HepG2 (cell line): ENCODE results near the gene CENPB. TPM values are rescaled to one million over a fixed set of nuclear protein-coding genes. Genes with fewer than 3 reads are reported as not detected.

Experiments
- ATAC-seq: fragments of 200-7000 bp; cut with Tn5 transposase; 3 replicates; pipeline ENCODE4 v1.9.1; 2020; ENCODE audit warnings: mild to moderate bottlenecking, moderate library complexity
- BruUV-seq: library from RNA; stranded (reverse); fragments of 400-500 nt; replicated peaks from 2 replicates; lab custom pipeline; 2021; lab: Mats Ljungman, UMichigan
- CTCF ChIA-PET: fragments of 300-600 bp; formaldehyde crosslinking; extraction: SDS; loops from one replicate; lab custom pipeline; 2021; ENCODE audit warnings: low total read pairs, inconsistent platforms, low intra/inter-chr PET ratio; lab: Yijun Ruan, JAX
- POLR2A ChIA-PET: fragments of 350-600 bp; sonication (Branson Sonifier 250); formaldehyde crosslinking; loops from one replicate; lab custom pipeline; 2020; ENCODE audit warnings: antibody characterized with exemption, inconsistent platforms; lab: Yijun Ruan, JAX
- DNase-seq: peaks from one replicate; pipeline ENCODE4 v3.0.0-alpha.2; 2015; ENCODE audit warnings: low spot score
- FAIRE-seq: peaks from 3 replicates; lab custom pipeline; 2011; peaks lifted over from hg19 to GRCh38; lab: Jason Lieb, UNC
- H2AFZ ChIP-seq: one replicate; pipeline ENCODE4 v1.6.1; 2011; ENCODE audit warnings: low read length, inconsistent platforms
- H3K27ac ChIP-seq: fragments of 300-600 bp; 3 replicates; pipeline ENCODE4 v1.8.0; 2011; ENCODE audit warnings: mixed run types, mild to moderate bottlenecking, mixed read lengths, low read length, inconsistent platforms; ENCODE audit not compliant: insufficient read depth; ENCODE audit errors: extremely low read length
- H3K27me3 ChIP-seq, 2 experiments: fragments of 200-600 bp in 1 of 2; 2 replicates in 1 of 2; 3 replicates in 1 of 2; pipeline versions ENCODE4 v1.6.0 to v1.8.0; 2011; ENCODE audit warnings: low read length in 2 of 2, mild to moderate bottlenecking in 2 of 2, moderate library complexity in 2 of 2, inconsistent platforms in 1 of 2; ENCODE audit not compliant: insufficient read depth in 2 of 2, control insufficient read depth in 1 of 2
- H3K36me3 ChIP-seq, 2 experiments: fragments of 200-600 bp in 1 of 2; replicated peaks in 1 of 2; 2 replicates in 1 of 2; 3 replicates in 1 of 2; pipeline versions ENCODE4 v1.5.1 to v1.8.0; 2011; ENCODE audit warnings: low read length in 2 of 2, inconsistent platforms in 1 of 2; ENCODE audit not compliant: insufficient read depth in 2 of 2, control insufficient read depth in 1 of 2
- H3K4me1 ChIP-seq: 2 replicates; pipeline ENCODE4 v1.5.1; 2012; ENCODE audit warnings: low read length, inconsistent platforms; ENCODE audit not compliant: insufficient read depth
- H3K4me2 ChIP-seq: 2 replicates; pipeline ENCODE4 v1.6.0; 2011; ENCODE audit warnings: low read depth, low read length, inconsistent platforms
- H3K4me3 ChIP-seq, 3 experiments: fragments of 200-600 bp in 1 of 3; sonication (generic), shearing (Covaris generic) in 1 of 3; replicated peaks in 1 of 3; 2 replicates each; pipeline ENCODE4 v1.5.1; 2011 to 2016; ENCODE audit warnings: low read length in 3 of 3, inconsistent platforms in 2 of 3, low read depth in 2 of 3, mild to moderate bottlenecking in 2 of 3, control low read depth in 1 of 3, mixed read lengths in 1 of 3; ENCODE audit not compliant: insufficient read depth in 1 of 3
- H3K79me2 ChIP-seq: one replicate; pipeline ENCODE4 v1.6.1; 2011; ENCODE audit warnings: low read length, inconsistent platforms; ENCODE audit not compliant: insufficient read depth
- H3K9ac ChIP-seq: 2 replicates; pipeline ENCODE4 v1.6.0; 2011; ENCODE audit warnings: mild to moderate bottlenecking, low read depth, low read length, inconsistent platforms; ENCODE audit not compliant: insufficient read depth
- H3K9me3 ChIP-seq: 2 replicates; pipeline ENCODE4 v1.5.1; 2012; ENCODE audit warnings: mild to moderate bottlenecking, low read length
- H4K20me1 ChIP-seq: 2 replicates; pipeline ENCODE4 v1.6.0; 2011; ENCODE audit warnings: inconsistent platforms, mild to moderate bottlenecking, low read length, moderate library complexity; ENCODE audit not compliant: insufficient read depth
- ATF1 ChIP-seq: IDR thresholded peaks from 2 replicates; pipeline ENCODE4 v1.6.1; 2016; ENCODE audit warnings: mild to moderate bottlenecking, control low read depth
- BCL6 ChIP-seq: IDR thresholded peaks from 2 replicates; pipeline ENCODE4 v1.6.1; 2016; ENCODE audit warnings: missing genetic modification reagents, missing compliant biosample characterization
- BORCS8-MEF2B ChIP-seq: sonication (generic); formaldehyde crosslinking; IDR thresholded peaks from 2 replicates; pipeline ENCODE4 v1.8.0; 2022; ENCODE audit warnings: mild to moderate bottlenecking, missing genetic modification reagents
- BRD4 ChIP-seq: sonication (generic); formaldehyde crosslinking; IDR thresholded peaks from 2 replicates; pipeline ENCODE4 v1.4.0; 2020; ENCODE audit warnings: missing genetic modification reagents
- GABPB1 ChIP-seq: IDR thresholded peaks from 2 replicates; pipeline ENCODE4 v1.6.1; 2016; ENCODE audit warnings: mild to moderate bottlenecking, missing genetic modification reagents, moderate library complexity, missing compliant biosample characterization
- ISL2 ChIP-seq: sonication (generic); formaldehyde crosslinking; IDR thresholded peaks from 2 replicates; pipeline ENCODE4 v1.5.0; 2020; ENCODE audit warnings: missing genetic modification reagents
- JARID2 ChIP-seq: sonication (generic); formaldehyde crosslinking; IDR thresholded peaks from 2 replicates; pipeline ENCODE4 v1.8.1; 2023; ENCODE audit warnings: missing genetic modification reagents, inconsistent platforms; ENCODE audit not compliant: insufficient replicate concordance
- RBM22 ChIP-seq: fragments of 200-400 bp; formaldehyde crosslinking; optimal IDR thresholded peaks from 2 replicates; pipeline ENCODE3; 2017; ENCODE audit warnings: mild to moderate bottlenecking, low read length, moderate library complexity
- STAG1 ChIP-seq: sonication (generic); formaldehyde crosslinking; IDR thresholded peaks from 2 replicates; pipeline ENCODE4 v1.4.0; 2020; ENCODE audit warnings: missing genetic modification reagents
- TP53 ChIP-seq: sonication (generic); formaldehyde crosslinking; conservative IDR thresholded peaks from 2 replicates; pipeline ENCODE4 v1.4.0; 2020; ENCODE audit warnings: missing genetic modification reagents
- ZNF274 ChIP-seq: sonication (generic); formaldehyde crosslinking; IDR thresholded peaks from 2 replicates; pipeline ENCODE4 v1.5.1; 2020; ENCODE audit warnings: mild to moderate bottlenecking, missing genetic modification reagents
- ZNF501 ChIP-seq: sonication (generic); formaldehyde crosslinking; IDR thresholded peaks from 2 replicates; pipeline ENCODE4 v1.5.1; 2020; ENCODE audit warnings: mild to moderate bottlenecking, moderate library complexity, missing genetic modification reagents
- ZNF652 ChIP-seq: IDR thresholded peaks from 2 replicates; pipeline ENCODE4 v1.6.1; 2016; ENCODE audit warnings: low read depth, borderline replicate concordance
- WGBS: methylation state at CpG from one replicate; pipeline ENCODE4 v1.1.6; 2017; ENCODE audit warnings: low lambda C conversion rate; 5-methylcytosine and 5-hydroxymethylcytosine counted together
- in situ Hi-C: cut with HindIII; loops from 2 replicates; pipeline ENCODE4 v1.10.0; 2017; ENCODE audit warnings: low pct_unique_long_range_greater_than_20kb; ENCODE audit not compliant: extremely low pct_ligation_motif_present
- intact Hi-C: fragments of 100-400 bp; cut with micrococcal nuclease; formaldehyde crosslinking; loops from one replicate; pipeline ENCODE4 v1.10.0; 2022; ENCODE audit not compliant: unreplicated experiment
- polyA plus RNA-seq, 8 experiments: library from polyadenylated mRNA; depleted of rRNA in 3 of 8; stranded (reverse) in 7 of 8; unstranded in 1 of 8; fragments of >200 nt; fragmentation: Illumina TruSeq in 4 of 8; extraction: Trizol in 4 of 8; gene quantifications; 2 replicates each; pipeline versions ENCODE4 v1.2.1 to v1.2.3, GENCODE V29; 2011 to 2016; ENCODE audit warnings: low read depth in 4 of 8, missing spikeins in 1 of 8, mixed read lengths in 1 of 8; ENCODE audit not compliant: insufficient read depth in 1 of 8
- total RNA-seq, 5 experiments: library from RNA; depleted of rRNA; stranded (reverse); fragments of >200 nt; fragmentation: Illumina TruSeq; extraction: Trizol; gene quantifications; 2 replicates each; pipeline ENCODE4 v1.2.3, GENCODE V29; 2016; ENCODE audit warnings: low read depth in 1 of 5
- TF ChIP-seq, protein P1 (sequence below): sonication (generic); formaldehyde crosslinking; IDR thresholded peaks from 2 replicates; pipeline ENCODE4 v1.5.1; 2020; ENCODE audit warnings: missing genetic modification reagents, mild to moderate bottlenecking, borderline replicate concordance
- TF ChIP-seq, protein P2 (sequence below): sonication (generic); formaldehyde crosslinking; IDR thresholded peaks from 2 replicates; pipeline ENCODE4 v1.8.0; 2022; ENCODE audit warnings: missing genetic modification reagents, mild to moderate bottlenecking, moderate library complexity, borderline replicate concordance
- TF ChIP-seq, protein P3 (sequence below): sonication (generic); formaldehyde crosslinking; IDR thresholded peaks from 2 replicates; pipeline ENCODE4 v1.5.1; 2020; ENCODE audit warnings: mild to moderate bottlenecking, missing genetic modification reagents, borderline replicate concordance

The CENPB gene
- total and polyA plus RNA-seq, 2 of the 13 experiments (the other 11 are each of a cell fraction or from before 2014, with no cell fraction given): 10.4 to 54.5 TPM

DNA sequence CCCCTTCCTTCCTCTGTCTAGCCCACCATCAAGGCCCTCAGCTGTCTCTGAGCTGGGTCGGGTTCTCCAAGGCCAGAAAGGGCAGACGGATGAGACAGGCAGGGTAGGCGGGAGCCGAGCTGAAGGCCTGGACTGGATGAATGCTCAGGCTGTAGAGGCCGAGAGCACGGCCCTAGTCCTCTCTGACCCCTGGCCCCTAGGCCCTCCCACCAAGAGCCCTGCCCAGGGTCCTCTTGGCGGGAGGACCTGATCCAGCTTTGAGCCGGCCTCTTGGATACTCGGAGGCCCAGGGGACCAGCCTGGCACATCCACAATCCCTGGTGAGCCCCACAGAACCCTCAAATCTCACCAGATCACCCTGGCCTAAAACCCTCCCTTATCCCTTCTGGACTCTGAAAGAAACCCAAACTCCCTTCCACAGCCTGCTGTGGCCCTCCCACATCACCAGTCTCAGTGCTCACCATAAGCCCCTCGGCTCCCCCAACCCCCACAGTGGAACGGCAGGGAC is 27.2 kb downstream of the CENPB start:
- Histone ChIP-seq H3K4me2 (no peak overlapping the region), H4K20me1 (no peaks in the 10 kb centered on the region), H3K79me2 (peaks cover 2% of the 10 kb centered on the region), H3K27me3 (no peaks in the 10 kb centered on the region), H3K4me3 (no peak overlapping the region), H3K27ac (no peak overlapping the region), H3K9me3 (no peaks in the 10 kb centered on the region), H2AFZ (no peak overlapping the region), H3K4me1 (peaks cover 11% of the 10 kb centered on the region), H3K36me3 (peaks cover 35 to 43% of the 10 kb centered on the region in 2 experiments; a peak in 4 of 5 replicates), H3K9ac (no peak overlapping the region)
- BruUV-seq: no TSS peak
- POLR2A ChIA-PET: interaction anchor here (1.1 to 2.0 kb wide), 2 partner anchors 9 to 13 kb away, joined by 3 to 6 read pairs; no protein-coding TSS in a partner anchor
- FAIRE-seq (no peak), ATAC-seq (0 out of 3 replicates have a peak, but pooled peaks have one; percentile 5), DNase-seq (no peak)
- intact Hi-C loops: no loop called here
- in situ Hi-C loops: no loop called here
- CTCF ChIA-PET: no interaction called here
- WGBS: 96% methylated on average over 8 of the region's 11 CpGs
- TF ChIP-seq ZNF501 (CRISPR knock-in tag) (0 out of 2 replicates have a peak, but pooled peaks have one; percentile 25), JARID2 (CRISPR knock-in tag) (no peak), GABPB1 (no peak), BCL6 (CRISPR knock-in tag) (no peak), BRD4 (CRISPR knock-in tag) (no peak), STAG1 (CRISPR knock-in tag) (no peak), ISL2 (CRISPR knock-in tag) (no peak), BORCS8-MEF2B (CRISPR knock-in tag) (peak; percentile 10; the same call in 1 of the 2 replicates), ZNF274 (CRISPR knock-in tag) (no peak), TP53 (no peak), RBM22 (peak; percentile 22), ATF1 (CRISPR knock-in tag) (no peak), ZNF652 (no peak)
- TF ChIP-seq, protein P1, sequence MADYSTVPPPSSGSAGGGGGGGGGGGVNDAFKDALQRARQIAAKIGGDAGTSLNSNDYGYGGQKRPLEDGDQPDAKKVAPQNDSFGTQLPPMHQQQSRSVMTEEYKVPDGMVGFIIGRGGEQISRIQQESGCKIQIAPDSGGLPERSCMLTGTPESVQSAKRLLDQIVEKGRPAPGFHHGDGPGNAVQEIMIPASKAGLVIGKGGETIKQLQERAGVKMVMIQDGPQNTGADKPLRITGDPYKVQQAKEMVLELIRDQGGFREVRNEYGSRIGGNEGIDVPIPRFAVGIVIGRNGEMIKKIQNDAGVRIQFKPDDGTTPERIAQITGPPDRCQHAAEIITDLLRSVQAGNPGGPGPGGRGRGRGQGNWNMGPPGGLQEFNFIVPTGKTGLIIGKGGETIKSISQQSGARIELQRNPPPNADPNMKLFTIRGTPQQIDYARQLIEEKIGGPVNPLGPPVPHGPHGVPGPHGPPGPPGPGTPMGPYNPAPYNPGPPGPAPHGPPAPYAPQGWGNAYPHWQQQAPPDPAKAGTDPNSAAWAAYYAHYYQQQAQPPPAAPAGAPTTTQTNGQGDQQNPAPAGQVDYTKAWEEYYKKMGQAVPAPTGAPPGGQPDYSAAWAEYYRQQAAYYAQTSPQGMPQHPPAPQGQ (CRISPR knock-in tag): no peak
- TF ChIP-seq, protein P2, sequence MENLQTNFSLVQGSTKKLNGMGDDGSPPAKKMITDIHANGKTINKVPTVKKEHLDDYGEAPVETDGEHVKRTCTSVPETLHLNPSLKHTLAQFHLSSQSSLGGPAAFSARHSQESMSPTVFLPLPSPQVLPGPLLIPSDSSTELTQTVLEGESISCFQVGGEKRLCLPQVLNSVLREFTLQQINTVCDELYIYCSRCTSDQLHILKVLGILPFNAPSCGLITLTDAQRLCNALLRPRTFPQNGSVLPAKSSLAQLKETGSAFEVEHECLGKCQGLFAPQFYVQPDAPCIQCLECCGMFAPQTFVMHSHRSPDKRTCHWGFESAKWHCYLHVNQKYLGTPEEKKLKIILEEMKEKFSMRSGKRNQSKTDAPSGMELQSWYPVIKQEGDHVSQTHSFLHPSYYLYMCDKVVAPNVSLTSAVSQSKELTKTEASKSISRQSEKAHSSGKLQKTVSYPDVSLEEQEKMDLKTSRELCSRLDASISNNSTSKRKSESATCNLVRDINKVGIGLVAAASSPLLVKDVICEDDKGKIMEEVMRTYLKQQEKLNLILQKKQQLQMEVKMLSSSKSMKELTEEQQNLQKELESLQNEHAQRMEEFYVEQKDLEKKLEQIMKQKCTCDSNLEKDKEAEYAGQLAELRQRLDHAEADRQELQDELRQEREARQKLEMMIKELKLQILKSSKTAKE (CRISPR knock-in tag): no peak
- TF ChIP-seq, protein P3, sequence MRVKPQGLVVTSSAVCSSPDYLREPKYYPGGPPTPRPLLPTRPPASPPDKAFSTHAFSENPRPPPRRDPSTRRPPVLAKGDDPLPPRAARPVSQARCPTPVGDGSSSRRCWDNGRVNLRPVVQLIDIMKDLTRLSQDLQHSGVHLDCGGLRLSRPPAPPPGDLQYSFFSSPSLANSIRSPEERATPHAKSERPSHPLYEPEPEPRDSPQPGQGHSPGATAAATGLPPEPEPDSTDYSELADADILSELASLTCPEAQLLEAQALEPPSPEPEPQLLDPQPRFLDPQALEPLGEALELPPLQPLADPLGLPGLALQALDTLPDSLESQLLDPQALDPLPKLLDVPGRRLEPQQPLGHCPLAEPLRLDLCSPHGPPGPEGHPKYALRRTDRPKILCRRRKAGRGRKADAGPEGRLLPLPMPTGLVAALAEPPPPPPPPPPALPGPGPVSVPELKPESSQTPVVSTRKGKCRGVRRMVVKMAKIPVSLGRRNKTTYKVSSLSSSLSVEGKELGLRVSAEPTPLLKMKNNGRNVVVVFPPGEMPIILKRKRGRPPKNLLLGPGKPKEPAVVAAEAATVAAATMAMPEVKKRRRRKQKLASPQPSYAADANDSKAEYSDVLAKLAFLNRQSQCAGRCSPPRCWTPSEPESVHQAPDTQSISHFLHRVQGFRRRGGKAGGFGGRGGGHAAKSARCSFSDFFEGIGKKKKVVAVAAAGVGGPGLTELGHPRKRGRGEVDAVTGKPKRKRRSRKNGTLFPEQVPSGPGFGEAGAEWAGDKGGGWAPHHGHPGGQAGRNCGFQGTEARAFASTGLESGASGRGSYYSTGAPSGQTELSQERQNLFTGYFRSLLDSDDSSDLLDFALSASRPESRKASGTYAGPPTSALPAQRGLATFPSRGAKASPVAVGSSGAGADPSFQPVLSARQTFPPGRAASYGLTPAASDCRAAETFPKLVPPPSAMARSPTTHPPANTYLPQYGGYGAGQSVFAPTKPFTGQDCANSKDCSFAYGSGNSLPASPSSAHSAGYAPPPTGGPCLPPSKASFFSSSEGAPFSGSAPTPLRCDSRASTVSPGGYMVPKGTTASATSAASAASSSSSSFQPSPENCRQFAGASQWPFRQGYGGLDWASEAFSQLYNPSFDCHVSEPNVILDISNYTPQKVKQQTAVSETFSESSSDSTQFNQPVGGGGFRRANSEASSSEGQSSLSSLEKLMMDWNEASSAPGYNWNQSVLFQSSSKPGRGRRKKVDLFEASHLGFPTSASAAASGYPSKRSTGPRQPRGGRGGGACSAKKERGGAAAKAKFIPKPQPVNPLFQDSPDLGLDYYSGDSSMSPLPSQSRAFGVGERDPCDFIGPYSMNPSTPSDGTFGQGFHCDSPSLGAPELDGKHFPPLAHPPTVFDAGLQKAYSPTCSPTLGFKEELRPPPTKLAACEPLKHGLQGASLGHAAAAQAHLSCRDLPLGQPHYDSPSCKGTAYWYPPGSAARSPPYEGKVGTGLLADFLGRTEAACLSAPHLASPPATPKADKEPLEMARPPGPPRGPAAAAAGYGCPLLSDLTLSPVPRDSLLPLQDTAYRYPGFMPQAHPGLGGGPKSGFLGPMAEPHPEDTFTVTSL (CRISPR knock-in tag): no peak
